Measurements from ENCODE around the gene USB1.

Gene USB1

GRCh38 chr16:57959121-57959520 lies 42.1 kb upstream of the USB1 start:
- Histone ChIP-seq H3K18ac (ENCODE audit: low read length) (no peak overlapping the region), H3K27ac (replicated peaks; ENCODE audit: low read length) (no peak overlapping the region), H3K9ac (ENCODE audit: low read depth, low read length, poor library complexity) (no peak overlapping the region)

DNA sequence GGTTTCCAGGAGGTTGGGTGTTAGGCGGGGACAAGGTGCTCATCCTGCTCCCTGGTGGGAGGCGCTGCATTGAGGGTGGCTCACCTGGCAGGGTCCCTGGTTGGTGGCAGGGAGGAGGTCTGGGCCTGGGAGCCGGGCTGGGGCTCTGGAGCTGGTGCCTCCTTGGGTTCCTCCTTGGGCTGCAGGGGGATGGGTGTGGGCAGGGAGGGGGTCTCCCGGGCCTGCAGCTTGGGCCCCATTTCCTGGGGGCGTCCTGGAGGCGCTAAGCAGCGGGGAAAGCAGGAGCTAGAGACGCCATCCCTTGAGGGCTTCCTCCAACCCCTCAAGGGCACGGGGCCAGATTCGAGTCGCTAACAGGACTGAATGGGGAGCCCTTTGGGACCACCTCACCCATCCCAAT lies 41.4 kb upstream of the USB1 start:
- peaks cover 0 to 3% of the 10 kb centered on the region in 2 donors for H3K9me3 ChIP-seq (replicated peaks in 1 of 2; ENCODE audit: control insufficient read depth in 2 of 2, insufficient read depth in 1 of 2, low read depth in 1 of 2, low read length in 2 of 2)
- peaks cover 0 to 4% of the 10 kb centered on the region in 2 donors for H3K4me1 ChIP-seq (ENCODE audit: control insufficient read depth in 2 of 2, insufficient read depth in 1 of 2, low read depth in 1 of 2, low read length in 2 of 2)
- no peak for DNase-seq (ENCODE audit: low spot score)
- no peak overlapping the region for H2BK120ac ChIP-seq (ENCODE audit: low read depth, low read length)
- no peak overlapping the region for H3K14ac ChIP-seq (ENCODE audit: low read length)
- no peak overlapping the region for H3K27ac ChIP-seq (replicated peaks; ENCODE audit: low read length)
- H3K27me3 ChIP-seq (ENCODE audit: control insufficient read depth in 3 of 3, insufficient read depth in 3 of 3, low read depth in 1 of 3, low read length in 3 of 3): peaks cover 0 to 32% (median 0%) of the 10 kb centered on the region in 3 experiments
- H3K79me1 ChIP-seq (ENCODE audit: low read depth, low read length): no peaks in the 10 kb centered on the region
- no peak overlapping the region for H3K4ac ChIP-seq (ENCODE audit: low read length)
- no peak overlapping the region for H2BK12ac ChIP-seq (ENCODE audit: low read length)
- H4K8ac ChIP-seq (ENCODE audit: low read depth, low read length): no peak overlapping the region
- no peak overlapping the region for H3K4me2 ChIP-seq (ENCODE audit: insufficient read depth, low read length, poor library complexity, severe bottlenecking)
- no peak overlapping the region for H3K9ac ChIP-seq (ENCODE audit: low read depth, low read length, poor library complexity)
- no peak overlapping the region for H3K23ac ChIP-seq (ENCODE audit: low read depth, low read length, poor library complexity)
- no peak overlapping the region for H4K91ac ChIP-seq (ENCODE audit: low read depth, low read length, poor library complexity)
- H3K4me3 ChIP-seq (ENCODE audit: low read length in 2 of 2): no peak overlapping the region
- no CpG with 5 or more reads among the region's 11 CpGs for WGBS, 2 donors (ENCODE audit: extremely low coverage in 2 of 2, insufficient read length in 2 of 2, insufficient replicate concordance in 1 of 2)
- H3K36me3 ChIP-seq (replicated peaks in 1 of 2; ENCODE audit: control insufficient read depth in 2 of 2, insufficient read depth in 2 of 2, low read length in 2 of 2): no peaks in the 10 kb centered on the region
- peak overlapping the region; percentile 11 for H3K18ac ChIP-seq (ENCODE audit: low read length)
- no peak overlapping the region for H2BK5ac ChIP-seq (ENCODE audit: low read length)
- H2AK5ac ChIP-seq (ENCODE audit: low read depth, low read length): peak overlapping the region; percentile 74
- no peak overlapping the region for H2BK15ac ChIP-seq (ENCODE audit: low read length)
- H2AFZ ChIP-seq (ENCODE audit: low read length): no peak overlapping the region

More at GRCh38 chr16:57959121-57959520, 42.1 kb upstream of the USB1 start:
- Histone ChIP-seq H3K4me3 (ENCODE audit: low read length in 2 of 2) (no peak overlapping the region), H4K8ac (ENCODE audit: low read depth, low read length) (no peak overlapping the region), H4K91ac (ENCODE audit: low read depth, low read length, poor library complexity) (no peak overlapping the region), H2BK5ac (ENCODE audit: low read length) (no peak overlapping the region), H3K23ac (ENCODE audit: low read depth, low read length, poor library complexity) (no peak overlapping the region), H3K27me3 (ENCODE audit: control insufficient read depth in 3 of 3, insufficient read depth in 3 of 3, low read depth in 1 of 3, low read length in 3 of 3) (peaks cover 0 to 32% (median 0%) of the 10 kb centered on the region in 3 experiments), H2BK15ac (ENCODE audit: low read length) (no peak overlapping the region), H3K4me2 (ENCODE audit: insufficient read depth, low read length, poor library complexity, severe bottlenecking) (no peak overlapping the region), H2AK5ac (ENCODE audit: low read depth, low read length) (no peak overlapping the region), H3K36me3 (replicated peaks in 1 of 2; ENCODE audit: control insufficient read depth in 2 of 2, insufficient read depth in 2 of 2, low read length in 2 of 2) (no peaks in the 10 kb centered on the region), H3K79me1 (ENCODE audit: low read depth, low read length) (no peaks in the 10 kb centered on the region), H3K4me1 (ENCODE audit: control insufficient read depth in 2 of 2, insufficient read depth in 1 of 2, low read depth in 1 of 2, low read length in 2 of 2) (peaks cover 0 to 4% of the 10 kb centered on the region in 2 donors), H2BK12ac (ENCODE audit: low read length) (no peak overlapping the region), H2AFZ (ENCODE audit: low read length) (no peak overlapping the region), H3K4ac (ENCODE audit: low read length) (no peak overlapping the region), H2BK120ac (ENCODE audit: low read depth, low read length) (no peak overlapping the region), H3K9me3 (replicated peaks in 1 of 2; ENCODE audit: control insufficient read depth in 2 of 2, insufficient read depth in 1 of 2, low read depth in 1 of 2, low read length in 2 of 2) (peaks cover 0 to 3% of the 10 kb centered on the region in 2 donors), H3K14ac (ENCODE audit: low read length) (no peak overlapping the region)
- no peak for DNase-seq (ENCODE audit: low spot score)
- WGBS, 2 donors (ENCODE audit: extremely low coverage in 2 of 2, insufficient read length in 2 of 2, insufficient replicate concordance in 1 of 2): no CpG with 5 or more reads among the region's 8 CpGs

DNA sequence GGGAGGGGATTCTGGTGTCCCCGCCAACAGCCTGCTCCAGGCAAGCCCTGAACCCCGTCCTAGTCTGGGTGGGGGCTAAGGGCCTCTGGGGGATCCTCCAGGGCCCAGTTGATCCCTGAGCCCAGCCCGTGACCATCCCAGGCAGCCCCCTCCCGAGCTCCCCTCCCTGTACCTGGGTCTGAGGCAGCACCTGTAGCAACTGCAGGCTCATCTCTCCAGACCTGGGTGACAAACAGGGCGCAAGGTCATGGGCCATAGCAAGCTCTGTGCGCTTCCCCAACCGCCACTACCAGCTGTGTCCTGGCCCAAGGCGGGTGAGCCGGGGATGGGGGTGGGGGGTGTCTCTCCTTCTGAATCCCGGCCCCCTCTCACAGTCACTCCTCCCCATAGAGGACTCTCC lies 40.9 kb upstream of the USB1 start:
- no CpG with 5 or more reads among the region's 10 CpGs for WGBS, 2 donors (ENCODE audit: extremely low coverage in 2 of 2, insufficient read length in 2 of 2, insufficient replicate concordance in 1 of 2)

GRCh38 chr16:57960826-57961472 lies 40.3 kb upstream of the USB1 start:
- Histone ChIP-seq H3K9ac (ENCODE audit: low read depth, low read length, poor library complexity) (no peak overlapping the region), H3K14ac (ENCODE audit: low read length) (no peak overlapping the region), H3K79me1 (ENCODE audit: low read depth, low read length) (no peaks in the 10 kb centered on the region), H3K36me3 (replicated peaks in 1 of 2; ENCODE audit: control insufficient read depth in 2 of 2, insufficient read depth in 2 of 2, low read length in 2 of 2) (no peaks in the 10 kb centered on the region), H3K4me1 (ENCODE audit: control insufficient read depth in 2 of 2, insufficient read depth in 1 of 2, low read depth in 1 of 2, low read length in 2 of 2) (peaks cover 0 to 4% of the 10 kb centered on the region in 2 donors), H3K4me2 (ENCODE audit: insufficient read depth, low read length, poor library complexity, severe bottlenecking) (no peak overlapping the region), H2BK5ac (ENCODE audit: low read length) (no peak overlapping the region), H3K27ac (replicated peaks; ENCODE audit: low read length) (no peak overlapping the region), H3K18ac (ENCODE audit: low read length) (peak overlapping the region; percentile 67), H4K91ac (ENCODE audit: low read depth, low read length, poor library complexity) (no peak overlapping the region), H3K9me3 (replicated peaks in 1 of 2; ENCODE audit: control insufficient read depth in 2 of 2, insufficient read depth in 1 of 2, low read depth in 1 of 2, low read length in 2 of 2) (peaks cover 0 to 3% of the 10 kb centered on the region in 2 donors), H3K4ac (ENCODE audit: low read length) (no peak overlapping the region), H3K27me3 (ENCODE audit: control insufficient read depth in 3 of 3, insufficient read depth in 3 of 3, low read depth in 1 of 3, low read length in 3 of 3) (peaks cover 0 to 32% (median 0%) of the 10 kb centered on the region in 3 experiments), H3K23ac (ENCODE audit: low read depth, low read length, poor library complexity) (no peak overlapping the region), H2BK15ac (ENCODE audit: low read length) (no peak overlapping the region), H2AFZ (ENCODE audit: low read length) (no peak overlapping the region), H2AK5ac (ENCODE audit: low read depth, low read length) (peak overlapping the region; percentile 74), H4K8ac (ENCODE audit: low read depth, low read length) (no peak overlapping the region), H3K4me3 (ENCODE audit: low read length in 2 of 2) (no peak overlapping the region), H2BK12ac (ENCODE audit: low read length) (no peak overlapping the region), H2BK120ac (ENCODE audit: low read depth, low read length) (no peak overlapping the region)
- WGBS, 2 donors (ENCODE audit: extremely low coverage in 2 of 2, insufficient read length in 2 of 2, insufficient replicate concordance in 1 of 2): no CpG with 5 or more reads among the region's 7 CpGs
- no peak for DNase-seq (ENCODE audit: low spot score)

More for the DNA sequence above, 40.9 kb upstream of the USB1 start:
- Histone ChIP-seq H3K14ac (ENCODE audit: low read length) (no peak overlapping the region), H3K27me3 (ENCODE audit: control insufficient read depth in 3 of 3, insufficient read depth in 3 of 3, low read depth in 1 of 3, low read length in 3 of 3) (peaks cover 0 to 32% (median 0%) of the 10 kb centered on the region in 3 experiments), H3K4ac (ENCODE audit: low read length) (no peak overlapping the region), H3K4me3 (ENCODE audit: low read length in 2 of 2) (no peak overlapping the region), H4K8ac (ENCODE audit: low read depth, low read length) (no peak overlapping the region), H2AK5ac (ENCODE audit: low read depth, low read length) (peak overlapping the region; percentile 74), H3K4me1 (ENCODE audit: control insufficient read depth in 2 of 2, insufficient read depth in 1 of 2, low read depth in 1 of 2, low read length in 2 of 2) (peaks cover 0 to 4% of the 10 kb centered on the region in 2 donors), H3K9ac (ENCODE audit: low read depth, low read length, poor library complexity) (no peak overlapping the region), H2BK12ac (ENCODE audit: low read length) (no peak overlapping the region), H2BK120ac (ENCODE audit: low read depth, low read length) (no peak overlapping the region), H2BK15ac (ENCODE audit: low read length) (no peak overlapping the region), H2BK5ac (ENCODE audit: low read length) (no peak overlapping the region), H3K23ac (ENCODE audit: low read depth, low read length, poor library complexity) (peak overlapping the region; percentile 71), H3K18ac (ENCODE audit: low read length) (peak overlapping the region; percentile 12), H3K27ac (replicated peaks; ENCODE audit: low read length) (no peak overlapping the region), H3K9me3 (replicated peaks in 1 of 2; ENCODE audit: control insufficient read depth in 2 of 2, insufficient read depth in 1 of 2, low read depth in 1 of 2, low read length in 2 of 2) (peaks cover 0 to 3% of the 10 kb centered on the region in 2 donors), H2AFZ (ENCODE audit: low read length) (no peak overlapping the region), H3K4me2 (ENCODE audit: insufficient read depth, low read length, poor library complexity, severe bottlenecking) (no peak overlapping the region), H4K91ac (ENCODE audit: low read depth, low read length, poor library complexity) (no peak overlapping the region), H3K79me1 (ENCODE audit: low read depth, low read length) (no peaks in the 10 kb centered on the region), H3K36me3 (replicated peaks in 1 of 2; ENCODE audit: control insufficient read depth in 2 of 2, insufficient read depth in 2 of 2, low read length in 2 of 2) (no peaks in the 10 kb centered on the region)
- no peak for DNase-seq (ENCODE audit: low spot score)

Measured in neuronal stem cell (in vitro differentiated cells).